C4-2B (cell line): Measurements from ENCODE around the gene CYP3A5.

ENCODE experiments used
- H3K27ac ChIP-seq: fragments of 450-650 bp; 2 replicates; pipeline ENCODE4 v1.5.1; 2017
- ZFX ChIP-seq: fragments of 450-650 bp; IDR thresholded peaks from 2 replicates; pipeline ENCODE4 v1.6.1; 2017
- TF ChIP-seq, protein P1 (sequence below): fragments of 450-650 bp; conservative IDR thresholded peaks from 2 replicates; pipeline ENCODE4 v1.5.1; 2017; ENCODE audit warnings: mild to moderate bottlenecking

CYP3A5 gene

DNA sequence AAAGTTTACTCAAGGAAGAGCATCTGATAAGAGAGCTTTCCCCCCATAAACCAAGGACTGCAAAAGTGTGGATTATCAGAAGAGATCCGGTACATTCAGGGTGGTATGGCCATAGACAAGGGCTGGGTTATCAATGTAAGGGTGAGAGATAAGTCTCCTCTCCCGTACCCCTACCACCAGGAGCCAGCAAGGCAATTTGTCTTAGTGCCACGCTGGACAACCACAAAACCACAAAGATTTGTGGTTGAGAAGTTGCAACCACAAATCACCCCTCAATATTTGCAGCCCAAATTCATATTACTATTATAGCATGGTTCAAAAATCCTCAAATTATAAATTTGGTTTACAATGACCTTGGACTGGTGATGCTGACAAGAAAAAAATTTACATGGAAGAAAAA lies 65.3 kb downstream of the CYP3A5 start:
- no peak for TF ChIP-seq ZFX
- TF ChIP-seq, protein P1, sequence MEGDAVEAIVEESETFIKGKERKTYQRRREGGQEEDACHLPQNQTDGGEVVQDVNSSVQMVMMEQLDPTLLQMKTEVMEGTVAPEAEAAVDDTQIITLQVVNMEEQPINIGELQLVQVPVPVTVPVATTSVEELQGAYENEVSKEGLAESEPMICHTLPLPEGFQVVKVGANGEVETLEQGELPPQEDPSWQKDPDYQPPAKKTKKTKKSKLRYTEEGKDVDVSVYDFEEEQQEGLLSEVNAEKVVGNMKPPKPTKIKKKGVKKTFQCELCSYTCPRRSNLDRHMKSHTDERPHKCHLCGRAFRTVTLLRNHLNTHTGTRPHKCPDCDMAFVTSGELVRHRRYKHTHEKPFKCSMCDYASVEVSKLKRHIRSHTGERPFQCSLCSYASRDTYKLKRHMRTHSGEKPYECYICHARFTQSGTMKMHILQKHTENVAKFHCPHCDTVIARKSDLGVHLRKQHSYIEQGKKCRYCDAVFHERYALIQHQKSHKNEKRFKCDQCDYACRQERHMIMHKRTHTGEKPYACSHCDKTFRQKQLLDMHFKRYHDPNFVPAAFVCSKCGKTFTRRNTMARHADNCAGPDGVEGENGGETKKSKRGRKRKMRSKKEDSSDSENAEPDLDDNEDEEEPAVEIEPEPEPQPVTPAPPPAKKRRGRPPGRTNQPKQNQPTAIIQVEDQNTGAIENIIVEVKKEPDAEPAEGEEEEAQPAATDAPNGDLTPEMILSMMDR, result no peak
- no peak overlapping the region for H3K27ac ChIP-seq

DNA sequence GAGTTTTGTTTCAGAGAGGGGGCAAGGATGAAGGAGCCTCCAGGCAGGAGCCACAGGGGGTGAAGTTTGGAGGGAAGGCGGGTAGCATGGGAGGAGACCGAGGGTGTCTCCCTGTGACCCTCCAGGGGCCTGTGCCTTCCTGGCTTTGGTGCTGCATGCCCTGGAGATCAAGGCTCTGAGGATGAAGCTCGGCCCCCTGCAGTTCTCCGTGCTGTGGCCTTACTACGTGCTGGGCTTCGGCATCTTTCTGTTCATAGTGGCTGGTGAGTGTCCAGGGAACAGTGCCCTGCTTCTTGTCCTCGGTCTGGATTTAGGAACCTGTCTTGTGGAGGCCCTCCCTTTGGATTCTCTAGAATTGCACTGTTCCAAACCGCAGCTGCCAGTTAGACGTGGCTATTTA lies 72.2 kb downstream of the CYP3A5 start:
- no peak for TF ChIP-seq ZFX
- TF ChIP-seq, protein P1, result no peak
- no peak overlapping the region for H3K27ac ChIP-seq

DNA sequence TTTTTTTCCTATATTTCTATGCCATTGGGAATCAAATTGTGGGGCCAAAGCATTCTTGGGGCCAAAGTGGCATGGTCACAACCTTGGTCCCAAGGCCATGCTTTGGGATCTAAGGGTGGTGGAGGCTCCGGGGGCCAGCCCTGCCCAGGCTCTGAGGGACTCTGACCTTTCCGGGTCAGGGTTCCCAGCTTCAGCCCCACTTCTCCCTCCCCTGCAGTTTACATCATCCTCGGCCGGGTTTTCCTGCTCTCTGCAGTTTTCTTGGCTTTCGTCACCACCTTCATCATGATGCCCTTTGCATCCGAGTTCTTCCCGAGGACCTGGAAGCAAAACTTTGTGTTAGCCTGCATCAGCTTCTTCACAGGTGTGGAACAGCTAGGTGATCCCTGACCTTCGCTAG lies 73.3 kb downstream of the CYP3A5 start:
- no peak overlapping the region for H3K27ac ChIP-seq
- TF ChIP-seq ZFX, result no peak
- TF ChIP-seq, protein P1, result no peak

DNA sequence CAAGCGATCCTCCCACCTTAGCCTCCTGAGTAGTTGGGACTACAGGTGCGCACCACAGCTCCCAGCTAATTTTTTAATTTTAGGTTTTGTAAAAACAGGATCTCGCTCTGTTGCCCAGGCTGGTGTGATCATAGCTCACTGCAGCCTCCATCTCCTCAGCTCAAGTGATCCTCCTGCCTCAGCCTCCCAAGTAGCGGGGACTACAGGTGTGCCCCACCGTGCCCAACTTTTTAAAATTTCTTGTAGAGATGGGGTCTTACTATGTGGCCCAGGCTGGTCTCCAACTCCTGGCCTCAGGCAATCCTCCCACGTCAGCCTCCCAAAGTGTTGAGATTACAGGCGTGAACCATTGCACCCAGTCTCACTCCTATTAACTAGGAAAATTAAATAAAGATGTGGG lies 74.3 kb downstream of the CYP3A5 start:
- no peak for TF ChIP-seq ZFX
- TF ChIP-seq, protein P1, result no peak

DNA sequence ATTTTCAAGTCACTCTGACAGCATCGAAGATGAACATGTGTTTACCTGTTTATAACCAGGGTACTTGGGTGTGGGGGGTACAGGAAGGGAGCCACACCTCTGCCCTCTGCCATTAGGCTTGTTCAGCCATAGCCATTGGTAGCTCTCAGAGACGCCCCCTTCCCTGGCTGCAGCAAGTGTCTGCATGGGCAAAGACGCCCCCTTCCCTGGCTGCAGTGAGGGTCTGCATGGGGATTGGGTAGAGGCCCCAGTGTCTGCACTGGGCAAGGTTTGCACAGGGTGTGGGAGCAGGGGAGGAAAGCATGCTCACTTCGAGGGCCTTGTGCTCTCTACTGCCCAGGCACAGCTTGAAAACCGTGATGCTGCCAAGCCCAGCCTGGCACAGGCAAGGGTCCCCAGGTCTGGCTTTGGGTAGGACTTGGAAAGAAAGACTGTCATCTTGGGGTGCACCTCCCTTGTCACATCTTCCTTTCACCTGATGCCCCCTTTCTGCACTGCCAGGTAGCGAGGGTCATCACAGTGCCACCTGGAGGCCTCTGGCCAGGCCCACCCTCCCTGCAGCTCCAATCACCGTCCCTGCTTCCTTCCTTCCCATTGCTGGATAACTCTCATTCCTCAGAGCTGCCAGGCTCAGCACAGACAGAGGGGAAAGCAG lies 78.0 kb downstream of the CYP3A5 start:
- TF ChIP-seq ZFX, result no peak
- TF ChIP-seq, protein P1, result no peak
- H3K27ac ChIP-seq, result no peak overlapping the region

More for the DNA sequence above, 74.3 kb downstream of the CYP3A5 start:
- no peak overlapping the region for H3K27ac ChIP-seq

DNA sequence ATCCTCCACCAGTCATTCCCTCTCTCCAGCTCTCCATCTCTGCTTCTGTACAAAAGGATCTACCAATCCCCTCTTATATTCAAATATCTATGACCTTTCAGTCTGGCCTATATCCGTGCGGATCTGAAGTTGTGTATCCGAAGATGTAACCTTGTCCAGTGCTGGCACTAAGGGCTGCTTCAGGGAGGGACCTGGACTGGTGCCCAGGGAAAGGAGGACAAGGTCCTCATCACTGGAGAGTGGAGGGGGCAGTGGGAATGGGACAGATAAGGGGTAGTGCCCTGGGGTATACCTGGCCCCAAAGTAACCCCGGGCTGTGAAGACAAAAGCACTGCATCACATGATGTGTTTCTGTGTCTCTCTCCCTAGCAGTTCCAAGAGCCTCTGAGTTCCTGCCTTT lies 80.0 kb downstream of the CYP3A5 start:
- TF ChIP-seq, protein P1, result no peak
- no peak for TF ChIP-seq ZFX
- no peak overlapping the region for H3K27ac ChIP-seq
